Right lobe of liver (tissue), 6 donors: ENCODE measurements around the gene RPL13A. TPM values are rescaled to one million over a fixed set of nuclear protein-coding genes. Genes with fewer than 3 reads are reported as not detected.

Experiments used
- ATAC-seq, 4 donors: fragments of 200-7000 bp; cut with Tn5 transposase; one replicate each; pipeline ENCODE4 v1.9.1; 2020; ENCODE audit warnings: mild to moderate bottlenecking in 4 of 4, moderate library complexity in 4 of 4
- DNase-seq, 3 donors: peaks; one replicate each; pipeline ENCODE4 v3.0.0-alpha.2; 2020
- H3K27ac ChIP-seq, 3 donors: fragments of 200-600 bp; one replicate each; pipeline ENCODE4 v1.8.0; 2022
- H3K27me3 ChIP-seq, 2 donors: fragments of 200-600 bp; one replicate each; pipeline ENCODE4 v1.8.0; 2022
- H3K36me3 ChIP-seq, 4 donors: fragments of 200-600 bp; sonication (generic) in 1 of 4; one replicate each; pipeline versions ENCODE4 v1.5.1 to v1.8.0; 2017 to 2022; ENCODE audit warnings: control low read depth in 1 of 4
- H3K4me1 ChIP-seq, 4 donors: fragments of 200-600 bp; sonication (generic) in 1 of 4; one replicate each; pipeline versions ENCODE4 v1.5.1 to v1.8.0; 2017 to 2022; ENCODE audit warnings: control low read depth in 1 of 4
- H3K4me3 ChIP-seq, 3 donors: fragments of 200-600 bp; one replicate each; pipeline ENCODE4 v1.8.0; 2022
- H3K9me3 ChIP-seq, 4 donors: fragments of 200-600 bp; sonication (generic) in 1 of 4; one replicate each; pipeline versions ENCODE4 v1.5.1 to v1.8.0; 2017 to 2022; ENCODE audit warnings: control low read depth in 1 of 4
- CTCF ChIP-seq, 4 donors: fragments of 200-600 bp in 3 of 4; fragments of 450-650 bp in 1 of 4; IDR thresholded peaks; one replicate each; pipeline versions ENCODE4 v1.5.1 to v1.8.0; 2016 to 2022; ENCODE audit warnings: antibody characterized with exemption in 4 of 4, mild to moderate bottlenecking in 2 of 4
- POLR2A ChIP-seq: fragments of 450-650 bp; IDR thresholded peaks from one replicate; pipeline ENCODE4 v1.6.1; 2017; ENCODE audit warnings: antibody characterized with exemption, mild to moderate bottlenecking
- WGBS: methylation state at CpG from one replicate; pipeline ENCODE4 v1.1.6; 2018; ENCODE audit warnings: low coverage, low lambda C conversion rate; ENCODE audit not compliant: insufficient coverage; ENCODE audit errors: missing lambda C conversion rate; 5-methylcytosine and 5-hydroxymethylcytosine counted together
- intact Hi-C, 2 donors: fragments of 100-400 bp; cut with DNase I; formaldehyde crosslinking; loops; one replicate each; pipeline versions ENCODE4 v1.11.2 to v1.14.1; 2022
- total RNA-seq, 6 experiments: library from RNA; depleted of rRNA in 2 of 6; stranded (reverse); fragments of >200 nt in 2 of 6; fragmentation: NEBNext Ultra II Directional in 3 of 6; extraction: Animal tissue kit (Norgen Biotek cat#: 25700) in 3 of 6; gene quantifications; one replicate each; pipeline versions ENCODE4 v1.1.0 to v1.2.4, GENCODE V29; 2016 to 2023
- donor health status: DM: no; HTN: yes; CAD: no.
- donor health status: DM: no; HTN: no; CAD: no.
- donor health status: DM: no; HTN: no; CAD: no.
- donor health status: DM: no; HTN: yes; CAD: no.
- donor health status: DM: no; HTN: yes; CAD: no.

The RPL13A gene
- total RNA-seq, 6 experiments from 2014 or later: 675 to 992 (median 801) TPM

DNA sequence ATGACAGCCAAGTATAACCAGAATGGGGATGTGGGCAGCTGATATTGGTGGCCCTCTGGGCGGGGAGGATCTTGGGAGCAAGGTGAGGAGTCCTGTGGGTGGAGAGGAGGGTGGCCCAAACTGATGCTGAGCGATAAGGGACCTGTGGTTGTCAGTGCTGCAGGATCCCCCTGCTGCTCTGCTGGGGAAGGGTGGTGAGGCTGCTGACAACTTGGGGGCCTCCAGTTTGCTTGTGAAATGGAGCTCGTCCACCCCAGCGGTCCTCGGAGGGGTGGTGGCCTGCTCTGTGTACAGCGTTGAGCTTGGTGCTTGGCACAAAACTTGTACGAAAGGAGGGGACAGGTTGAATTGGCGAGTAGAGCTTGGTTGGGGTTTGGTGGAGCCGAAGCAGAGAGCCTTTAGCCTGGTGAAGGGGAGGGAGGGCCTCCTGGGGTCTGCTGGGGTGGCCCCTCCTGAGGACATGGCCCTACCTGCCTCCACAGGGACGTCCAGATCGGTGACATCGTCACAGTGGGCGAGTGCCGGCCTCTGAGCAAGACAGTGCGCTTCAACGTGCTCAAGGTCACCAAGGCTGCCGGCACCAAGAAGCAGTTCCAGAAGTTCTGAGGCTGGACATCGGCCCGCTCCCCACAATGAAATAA is 11.7 kb downstream of the RPL13A start:
- H3K27me3 ChIP-seq: no peaks in the 10 kb centered on the region
- H3K4me1 ChIP-seq: peaks cover 0 to 15% (median 10%) of the 10 kb centered on the region in 4 donors
- DNase-seq (no peak), ATAC-seq (no peak)
- no peaks in the 10 kb centered on the region for H3K9me3 ChIP-seq
- no peak for TF ChIP-seq CTCF (IDR thresholded peaks at IDR 0.05)
- no peak for TF ChIP-seq POLR2A
- peak overlapping the region in 1 of 3 donors; percentile 11 for H3K4me3 ChIP-seq
- intact Hi-C loops: no loop called here
- peaks cover 0 to 28% (median 18%) of the 10 kb centered on the region in 4 donors for H3K36me3 ChIP-seq
- 58% methylated on average over 5 of the region's 19 CpGs for WGBS
- no peak overlapping the region for H3K27ac ChIP-seq

DNA sequence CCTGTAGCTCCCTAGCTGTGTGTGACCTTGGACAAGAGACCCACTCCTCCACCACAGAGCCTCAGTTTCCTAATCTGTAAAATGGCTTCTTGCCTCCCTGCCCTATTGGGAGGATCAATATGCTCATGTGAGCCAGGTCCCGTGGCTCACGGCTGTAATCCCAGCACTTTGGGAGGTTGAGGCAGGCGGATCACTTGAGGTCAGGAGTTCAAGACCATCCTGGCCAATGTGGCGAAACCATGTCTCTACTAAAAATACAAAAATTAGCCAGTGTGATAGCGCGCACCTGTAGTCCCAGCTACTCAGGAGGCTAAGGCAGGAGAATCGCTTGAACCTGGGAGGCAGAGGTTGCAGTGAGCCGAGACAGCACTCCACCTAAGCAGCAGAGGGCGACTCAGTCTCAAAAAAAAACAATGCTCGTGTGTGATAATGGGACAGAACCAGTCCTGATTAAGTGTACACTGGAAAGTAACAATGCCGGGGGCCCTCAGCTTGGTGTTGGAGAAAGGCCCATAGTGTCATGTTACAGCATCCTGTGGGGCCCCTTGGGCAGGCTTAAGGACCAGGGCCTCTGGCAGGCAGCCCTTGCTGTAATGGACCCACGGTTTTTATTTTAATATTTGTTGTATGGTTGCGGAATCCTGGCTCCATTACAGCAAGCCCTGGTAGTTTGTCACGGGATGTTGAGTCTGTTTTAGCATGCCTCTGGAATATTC is 15.6 kb downstream of the RPL13A start:
- DNase-seq (no peak), ATAC-seq (peak; percentile 63 to 66 (median 64))
- TF ChIP-seq CTCF (IDR thresholded peaks at IDR 0.05) (peak; percentile 53 to 64 (median 61)), POLR2A (no peak)
- Histone ChIP-seq H3K4me3 (no peak overlapping the region), H3K9me3 (no peaks in the 10 kb centered on the region), H3K27me3 (no peaks in the 10 kb centered on the region), H3K4me1 (peaks cover 0 to 7% (median 2%) of the 10 kb centered on the region in 4 donors), H3K27ac (no peak overlapping the region), H3K36me3 (peaks cover 0 to 20% (median 12%) of the 10 kb centered on the region in 4 donors)
- WGBS: 13% methylated on average over 9 of the region's 14 CpGs
- intact Hi-C loops: no loop called here

DNA sequence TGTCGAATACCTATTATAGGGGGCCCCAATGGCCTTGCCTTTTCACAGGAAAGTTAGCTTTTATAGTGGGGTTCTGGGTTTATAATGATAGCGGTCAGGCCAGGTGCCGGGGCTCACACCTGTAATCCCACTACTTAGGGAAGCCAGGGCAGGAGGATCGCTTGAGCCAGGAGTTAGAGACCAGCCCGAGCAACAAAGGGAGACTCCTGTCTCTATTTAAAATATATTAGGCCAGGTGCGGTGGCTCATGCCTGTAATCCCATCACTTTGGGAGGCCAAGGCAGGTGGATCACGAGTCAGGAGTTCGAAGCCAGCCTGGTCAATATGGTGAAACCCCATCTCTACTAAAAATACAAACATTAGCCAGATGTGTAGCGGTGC is 16.2 kb downstream of the RPL13A start:
- peaks cover 0 to 3% (median 1%) of the 10 kb centered on the region in 4 donors for H3K4me1 ChIP-seq
- TF ChIP-seq CTCF (IDR thresholded peaks at IDR 0.05) (no peak), POLR2A (no peak)
- intact Hi-C loops: no loop called here
- H3K27ac ChIP-seq: no peak overlapping the region
- 77% methylated on average over 6 of the region's 9 CpGs for WGBS
- peaks cover 0 to 15% (median 8%) of the 10 kb centered on the region in 4 donors for H3K36me3 ChIP-seq
- H3K9me3 ChIP-seq: no peaks in the 10 kb centered on the region
- ATAC-seq (no peak), DNase-seq (no peak)
- no peaks in the 10 kb centered on the region for H3K27me3 ChIP-seq
- H3K4me3 ChIP-seq: no peak overlapping the region

DNA sequence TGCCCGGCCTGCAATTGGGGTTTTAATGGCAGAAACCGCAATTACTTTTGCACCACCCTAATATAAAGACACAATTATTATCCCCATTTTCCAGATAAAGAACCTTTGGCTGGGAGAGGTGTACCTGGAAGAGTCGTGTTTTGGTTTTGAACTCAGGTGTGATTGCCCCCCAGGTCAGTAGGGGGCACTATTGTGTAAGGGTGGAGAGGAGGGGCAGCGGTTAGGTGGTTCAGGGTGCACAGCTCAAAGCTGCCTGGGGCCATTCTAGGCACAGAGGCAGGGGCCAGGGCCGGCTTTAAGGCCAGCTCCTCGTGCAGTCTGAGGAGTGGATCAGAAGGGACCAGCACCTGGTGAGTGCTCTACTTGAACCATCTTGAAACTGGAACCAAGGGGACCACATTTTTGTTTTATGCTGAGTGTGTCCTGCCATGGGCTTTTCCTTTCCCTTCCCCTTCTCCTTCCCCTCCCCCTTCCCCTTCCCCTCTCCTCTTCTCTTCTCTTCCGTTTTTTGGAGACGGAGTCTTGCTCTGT is 19.2 kb downstream of the RPL13A start:
- Histone ChIP-seq H3K4me3 (no peak overlapping the region), H3K4me1 (no peaks in the 10 kb centered on the region), H3K27me3 (no peaks in the 10 kb centered on the region), H3K27ac (no peak overlapping the region), H3K36me3 (no peaks in the 10 kb centered on the region), H3K9me3 (no peaks in the 10 kb centered on the region)
- TF ChIP-seq CTCF (IDR thresholded peaks at IDR 0.05) (peak; percentile 70 to 81 (median 72)), POLR2A (no peak)
- DNase-seq: peak in 2 of 3 donors; percentile 56 to 73
- peak; percentile 83 to 93 (median 87) for ATAC-seq
- intact Hi-C loops: loop anchor here (5.0 kb wide), 2 partner anchors 36 to 61 kb away; no protein-coding TSS in a partner anchor
- WGBS: 12% methylated on average over 7 of the region's 8 CpGs
